H9 (cell line): ENCODE data around the gene FRMD4B. TPM values are rescaled to one million over a fixed set of nuclear protein-coding genes. Genes with fewer than 3 reads are reported as not detected.

Source experiments
- DNase-seq: peaks from one replicate; pipeline ENCODE4 v3.0.0-alpha.2; 2017
- H2AFZ ChIP-seq: one replicate; pipeline ENCODE4 v1.6.1; 2013; ENCODE audit warnings: mild to moderate bottlenecking, low read length, control low read depth, moderate library complexity
- H2AK5ac ChIP-seq: 2 replicates; pipeline ENCODE4 v1.6.1; 2013; ENCODE audit warnings: low read length, control low read depth, mixed read lengths; ENCODE audit not compliant: insufficient read length
- H2BK120ac ChIP-seq: one replicate; pipeline ENCODE4 v1.6.1; 2013; ENCODE audit warnings: low read depth, mild to moderate bottlenecking, low read length, control low read depth, inconsistent platforms; ENCODE audit not compliant: poor library complexity, severe bottlenecking
- H2BK12ac ChIP-seq: 2 replicates; pipeline ENCODE4 v1.6.1; 2013; ENCODE audit warnings: low read length, control low read depth, mixed read lengths, low read depth; ENCODE audit not compliant: insufficient read length
- H2BK15ac ChIP-seq: 2 replicates; pipeline ENCODE4 v1.6.1; 2013; ENCODE audit warnings: low read depth, low read length, control low read depth
- H2BK20ac ChIP-seq: one replicate; pipeline ENCODE4 v1.6.1; 2013; ENCODE audit warnings: low read depth, mild to moderate bottlenecking, low read length, control low read depth, inconsistent platforms; ENCODE audit not compliant: poor library complexity, severe bottlenecking
- H2BK5ac ChIP-seq: 2 replicates; pipeline ENCODE4 v1.6.1; 2013; ENCODE audit warnings: low read length, control low read depth, mixed read lengths; ENCODE audit not compliant: insufficient read length
- H3K14ac ChIP-seq: 2 replicates; pipeline ENCODE4 v1.6.1; 2013; ENCODE audit warnings: low read length, control low read depth; ENCODE audit not compliant: insufficient read depth
- H3K18ac ChIP-seq: 2 replicates; pipeline ENCODE4 v1.6.1; 2013; ENCODE audit warnings: low read depth, mild to moderate bottlenecking, mixed read lengths, low read length, control low read depth; ENCODE audit not compliant: insufficient read length
- H3K23ac ChIP-seq: 2 replicates; pipeline ENCODE4 v1.6.1; 2013; ENCODE audit warnings: low read length, control low read depth, mixed read lengths, low read depth; ENCODE audit not compliant: insufficient read length
- H3K23me2 ChIP-seq: 2 replicates; pipeline ENCODE4 v1.6.1; 2013; ENCODE audit warnings: low read depth, mild to moderate bottlenecking, mixed read lengths, low read length, control low read depth; ENCODE audit not compliant: insufficient read length, poor library complexity, severe bottlenecking
- H3K27ac ChIP-seq: 2 replicates; pipeline ENCODE4 v1.5.1; 2013; ENCODE audit warnings: low read length, control low read depth, mixed read lengths, low read depth; ENCODE audit not compliant: insufficient read length
- H3K27me3 ChIP-seq: 2 replicates; pipeline ENCODE4 v1.6.1; 2013; ENCODE audit warnings: low read length, control low read depth, inconsistent platforms; ENCODE audit not compliant: insufficient read depth
- H3K4ac ChIP-seq: 2 replicates; pipeline ENCODE4 v1.6.1; 2013; ENCODE audit warnings: low read depth, mild to moderate bottlenecking, control low read depth, inconsistent platforms, low read length, moderate library complexity
- H3K4me1 ChIP-seq: 2 replicates; pipeline ENCODE4 v1.6.1; 2013; ENCODE audit warnings: low read length, control low read depth, inconsistent platforms; ENCODE audit not compliant: insufficient read depth
- H3K4me2 ChIP-seq: 2 replicates; pipeline ENCODE4 v1.6.1; 2013; ENCODE audit warnings: low read length, control low read depth, mixed read lengths; ENCODE audit not compliant: insufficient read length, insufficient read depth
- H3K56ac ChIP-seq: 2 replicates; pipeline ENCODE4 v1.6.1; 2013; ENCODE audit warnings: low read depth, mild to moderate bottlenecking, mixed read lengths, low read length, control low read depth; ENCODE audit not compliant: insufficient read length
- H3K79me1 ChIP-seq: 2 replicates; pipeline ENCODE4 v1.6.1; 2013; ENCODE audit warnings: low read depth, mild to moderate bottlenecking, moderate library complexity, low read length, control low read depth, inconsistent platforms; ENCODE audit not compliant: insufficient read depth, poor library complexity, severe bottlenecking
- H3K79me2 ChIP-seq: 2 replicates; pipeline ENCODE4 v1.6.1; 2013; ENCODE audit warnings: low read length, control low read depth, inconsistent platforms; ENCODE audit not compliant: insufficient read depth
- H3K9ac ChIP-seq: 2 replicates; pipeline ENCODE4 v1.6.1; 2013; ENCODE audit warnings: low read length, control low read depth, mixed read lengths; ENCODE audit not compliant: insufficient read length; ENCODE audit errors: extremely low read depth
- H3K9me3 ChIP-seq: one replicate; pipeline ENCODE4 v1.6.1; 2013; ENCODE audit warnings: low read depth, low read length, inconsistent platforms; ENCODE audit not compliant: control insufficient read depth
- H3T11ph ChIP-seq: one replicate; pipeline ENCODE4 v1.6.1; 2013; ENCODE audit warnings: mild to moderate bottlenecking, low read length, control low read depth, inconsistent platforms
- H4K20me1 ChIP-seq: one replicate; pipeline ENCODE4 v1.6.1; 2013; ENCODE audit not compliant: control insufficient read depth, insufficient read length, insufficient read depth
- H4K5ac ChIP-seq: 2 replicates; pipeline ENCODE4 v1.6.1; 2013; ENCODE audit warnings: low read depth, mild to moderate bottlenecking, mixed read lengths, low read length, control low read depth; ENCODE audit not compliant: insufficient read length
- H4K8ac ChIP-seq: replicated peaks from 2 replicates; pipeline ENCODE4 v1.6.1; 2013; ENCODE audit warnings: low read length, control low read depth, mixed read lengths, low read depth; ENCODE audit not compliant: insufficient read length
- H4K91ac ChIP-seq: 2 replicates; pipeline ENCODE4 v1.6.1; 2013; ENCODE audit warnings: low read depth, mild to moderate bottlenecking, moderate library complexity, mixed read lengths, low read length, control low read depth; ENCODE audit not compliant: insufficient read length
- H3K27ac Mint-ChIP-seq, 3 experiments: 2 replicates in 2 of 3; 3 replicates in 1 of 3; pipeline ENCODE4 v1.8.0; 2020 to 2021; ENCODE audit warnings: mixed read lengths in 3 of 3, mild to moderate bottlenecking in 1 of 3, moderate library complexity in 1 of 3
- H3K27me3 Mint-ChIP-seq: 2 replicates; pipeline ENCODE4 v1.8.0; 2021; ENCODE audit warnings: low read depth, mild to moderate bottlenecking, moderate library complexity, mixed read lengths
- H3K36me3 Mint-ChIP-seq, 3 experiments: 2 replicates in 2 of 3; 3 replicates in 1 of 3; pipeline ENCODE4 v1.8.0; 2020 to 2021; ENCODE audit warnings: low read depth in 3 of 3, mixed read lengths in 3 of 3; ENCODE audit not compliant: insufficient read depth in 1 of 3
- H3K4me1 Mint-ChIP-seq, 2 experiments: 2 replicates each; pipeline ENCODE4 v1.8.0; 2020; ENCODE audit warnings: mixed read lengths in 2 of 2
- H3K4me3 Mint-ChIP-seq, 2 experiments: 2 replicates in 1 of 2; 3 replicates in 1 of 2; pipeline ENCODE4 v1.8.0; 2020 to 2021; ENCODE audit warnings: mild to moderate bottlenecking in 2 of 2, mixed read lengths in 2 of 2, moderate library complexity in 1 of 2
- H3K9me3 Mint-ChIP-seq, 2 experiments: 2 replicates in 1 of 2; 3 replicates in 1 of 2; pipeline ENCODE4 v1.8.0; 2020; ENCODE audit warnings: mild to moderate bottlenecking in 2 of 2, mixed read lengths in 2 of 2, moderate library complexity in 1 of 2
- total RNA-seq: library from RNA; stranded (reverse); gene quantifications from 2 replicates; pipeline ENCODE4 v1.2.1, GENCODE V29; 2021
- TF ChIP-seq, protein P1 (sequence below): fragments of 200-600 bp; sonication (generic); conservative IDR thresholded peaks from 3 replicates; pipeline ENCODE4 v1.8.0; 2021; ENCODE audit warnings: antibody characterized with exemption, mild to moderate bottlenecking

Gene FRMD4B
- total RNA-seq, 1 experiment from 2014 or later, result 3.4 TPM

DNA sequence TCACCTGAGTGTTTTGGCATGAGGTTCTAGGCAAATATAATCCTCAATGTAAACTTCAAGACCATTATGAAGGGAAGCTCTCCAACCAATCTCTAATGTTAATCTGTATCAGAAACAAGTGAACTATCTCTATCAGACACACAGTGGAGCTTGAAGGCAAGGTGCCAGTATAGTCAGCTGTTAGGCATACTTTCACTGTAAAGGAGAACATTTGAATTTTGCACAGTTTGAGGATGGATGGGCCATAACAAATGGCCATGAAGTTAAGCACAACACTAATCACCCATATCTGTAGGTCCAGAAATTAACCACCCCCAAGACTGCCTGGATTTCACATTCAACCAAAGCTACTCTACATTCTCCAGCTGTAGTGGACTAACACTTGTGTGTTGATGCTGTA is 194.4 kb downstream of the FRMD4B start:
- H3K36me3 Mint-ChIP-seq, result no peaks in the 10 kb centered on the region
- Histone ChIP-seq H3K79me2 (no peaks in the 10 kb centered on the region), H2BK5ac (no peak overlapping the region), H2BK120ac (no peak overlapping the region), H3K79me1 (no peaks in the 10 kb centered on the region), H2BK20ac (no peak overlapping the region), H3K23me2 (no peaks in the 10 kb centered on the region), H3T11ph (no peak overlapping the region), H3K9ac (no peak overlapping the region), H3K4me1 (no peaks in the 10 kb centered on the region), H3K14ac (no peak overlapping the region), H3K27me3 (no peaks in the 10 kb centered on the region), H3K56ac (no peak overlapping the region), H2BK15ac (no peak overlapping the region), H4K91ac (no peak overlapping the region), H3K4me2 (no peak overlapping the region), H4K20me1 (no peaks in the 10 kb centered on the region), H4K5ac (no peak overlapping the region), H2AK5ac (no peak overlapping the region), H3K9me3 (no peaks in the 10 kb centered on the region), H3K23ac (no peak overlapping the region), H4K8ac (no peak overlapping the region), H2BK12ac (no peak overlapping the region), H3K27ac (no peak overlapping the region), H2AFZ (no peak overlapping the region), H3K4ac (no peak overlapping the region), H3K18ac (no peak overlapping the region)
- DNase-seq, result no peak
- no peaks in the 10 kb centered on the region for H3K4me1 Mint-ChIP-seq
- TF ChIP-seq, protein P1, sequence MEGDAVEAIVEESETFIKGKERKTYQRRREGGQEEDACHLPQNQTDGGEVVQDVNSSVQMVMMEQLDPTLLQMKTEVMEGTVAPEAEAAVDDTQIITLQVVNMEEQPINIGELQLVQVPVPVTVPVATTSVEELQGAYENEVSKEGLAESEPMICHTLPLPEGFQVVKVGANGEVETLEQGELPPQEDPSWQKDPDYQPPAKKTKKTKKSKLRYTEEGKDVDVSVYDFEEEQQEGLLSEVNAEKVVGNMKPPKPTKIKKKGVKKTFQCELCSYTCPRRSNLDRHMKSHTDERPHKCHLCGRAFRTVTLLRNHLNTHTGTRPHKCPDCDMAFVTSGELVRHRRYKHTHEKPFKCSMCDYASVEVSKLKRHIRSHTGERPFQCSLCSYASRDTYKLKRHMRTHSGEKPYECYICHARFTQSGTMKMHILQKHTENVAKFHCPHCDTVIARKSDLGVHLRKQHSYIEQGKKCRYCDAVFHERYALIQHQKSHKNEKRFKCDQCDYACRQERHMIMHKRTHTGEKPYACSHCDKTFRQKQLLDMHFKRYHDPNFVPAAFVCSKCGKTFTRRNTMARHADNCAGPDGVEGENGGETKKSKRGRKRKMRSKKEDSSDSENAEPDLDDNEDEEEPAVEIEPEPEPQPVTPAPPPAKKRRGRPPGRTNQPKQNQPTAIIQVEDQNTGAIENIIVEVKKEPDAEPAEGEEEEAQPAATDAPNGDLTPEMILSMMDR, result no peak
- H3K27me3 Mint-ChIP-seq, result no peaks in the 10 kb centered on the region
- no peaks in the 10 kb centered on the region for H3K9me3 Mint-ChIP-seq
- H3K27ac Mint-ChIP-seq, result no peak overlapping the region
- H3K4me3 Mint-ChIP-seq, result no peak overlapping the region
